NCI-H187 treated with DMSO at 0.1 percent for 48 hours (cell line): ENCODE results near the gene ADGRD2.

Source experiments
- DNase-seq: peaks from one replicate; lab custom pipeline; 2025; lab: John Stamatoyannopoulos, UW

ADGRD2 gene

GRCh38 chr9:124511891-124512805 lies 61.9 kb downstream of the ADGRD2 start:
- DNase-seq = no peak

GRCh38 chr9:124512806-124513204 lies 62.6 kb downstream of the ADGRD2 start:
- DNase-seq = no peak

DNA sequence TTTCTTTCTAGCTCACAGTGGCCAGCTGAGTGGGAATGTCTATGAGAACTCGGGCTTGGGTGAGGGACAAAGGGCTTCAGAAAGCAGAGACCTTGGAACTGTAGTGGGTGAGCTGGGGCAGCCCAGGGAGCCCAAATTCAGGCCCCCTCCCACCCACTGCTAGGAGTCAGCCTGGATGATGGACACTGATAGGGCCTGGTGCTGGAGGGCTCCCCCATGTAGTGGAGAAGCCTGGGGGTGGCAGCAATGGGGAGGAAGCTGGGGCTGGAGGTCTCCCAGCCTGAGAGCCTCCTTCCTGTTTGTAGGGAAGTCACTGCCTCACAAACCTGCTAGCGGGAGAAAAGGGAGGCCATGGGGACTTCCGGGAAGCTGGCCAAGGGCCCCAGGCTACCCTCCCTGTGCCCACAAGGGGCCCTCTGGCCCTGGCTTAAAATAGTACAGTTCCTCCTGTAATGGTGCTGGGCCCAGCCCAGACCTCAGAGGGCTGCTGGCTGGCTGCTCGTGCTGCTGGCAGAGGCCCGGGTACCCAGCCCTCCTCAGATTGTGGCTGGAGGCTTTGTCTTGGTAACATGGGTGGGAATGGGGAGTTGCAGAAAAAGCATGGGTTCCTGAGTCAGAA lies 63.2 kb downstream of the ADGRD2 start:
- no peak for DNase-seq

GRCh38 chr9:124514125-124514524 lies 63.9 kb downstream of the ADGRD2 start:
- no peak for DNase-seq

DNA sequence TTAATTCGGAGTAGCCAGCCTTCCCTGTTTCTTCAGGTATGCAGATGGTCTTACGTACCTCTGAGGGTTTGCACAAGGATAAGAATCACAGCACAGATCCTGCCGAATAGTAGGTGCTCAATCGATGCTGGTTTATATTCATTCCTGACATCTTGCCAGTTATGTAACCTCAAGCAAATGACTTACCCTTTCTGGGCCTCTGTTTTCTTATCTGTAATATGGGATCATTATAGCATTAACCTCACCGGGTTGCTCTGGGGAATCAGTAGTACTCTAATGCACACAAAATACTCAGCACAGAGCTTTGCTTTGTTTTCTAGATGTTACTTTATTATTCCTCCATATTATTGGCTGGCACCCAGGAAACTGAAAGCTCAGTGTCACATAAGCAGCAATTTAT lies 64.6 kb downstream of the ADGRD2 start:
- no peak for DNase-seq

- no peak for DNase-seq
These were observed 67.3 kb downstream of the ADGRD2 start for GRCh38 chr9:124517600-124517999.

GRCh38 chr9:124518116-124518515 lies 67.9 kb downstream of the ADGRD2 start:
- DNase-seq = no peak

DNA sequence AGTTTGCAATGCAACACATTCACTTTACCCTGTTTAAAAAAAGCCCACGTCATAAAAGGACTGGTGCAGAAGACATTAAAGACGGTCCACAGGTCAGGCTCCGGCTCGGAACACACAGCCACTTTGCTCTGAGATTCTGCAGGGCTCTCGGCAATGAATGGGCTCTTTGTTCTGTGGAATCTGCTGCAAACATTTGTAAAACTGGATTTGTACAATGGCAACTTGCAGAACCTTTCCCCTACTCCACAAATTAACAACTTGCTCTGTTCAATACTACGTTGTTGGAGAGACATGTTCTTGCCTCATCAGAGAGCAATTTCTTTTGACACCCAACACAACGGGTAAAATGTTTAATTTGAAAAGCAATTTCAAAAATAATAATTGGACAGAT lies 70.0 kb downstream of the ADGRD2 start:
- no peak for DNase-seq

DNA sequence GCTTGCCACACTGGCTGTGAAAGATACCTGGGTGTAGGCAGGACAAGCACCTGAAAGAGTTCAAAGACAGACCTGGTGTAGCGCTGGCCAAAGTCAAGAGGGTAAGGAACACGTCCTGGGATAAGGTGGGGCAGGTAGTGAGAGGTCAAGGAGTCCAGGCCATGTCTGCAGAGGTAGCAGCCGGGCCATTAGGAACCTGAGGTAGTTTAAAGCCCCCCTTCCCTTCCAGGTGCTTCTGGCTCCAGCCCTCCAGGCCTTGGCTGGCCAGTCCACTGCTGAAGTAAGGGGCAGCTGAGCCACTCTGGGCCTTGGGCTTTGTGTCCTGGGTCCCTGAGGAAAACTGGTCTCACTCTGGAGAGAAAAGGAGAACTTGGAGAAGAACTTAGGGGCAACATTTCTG lies 70.9 kb downstream of the ADGRD2 start:
- DNase-seq = no peak

DNA sequence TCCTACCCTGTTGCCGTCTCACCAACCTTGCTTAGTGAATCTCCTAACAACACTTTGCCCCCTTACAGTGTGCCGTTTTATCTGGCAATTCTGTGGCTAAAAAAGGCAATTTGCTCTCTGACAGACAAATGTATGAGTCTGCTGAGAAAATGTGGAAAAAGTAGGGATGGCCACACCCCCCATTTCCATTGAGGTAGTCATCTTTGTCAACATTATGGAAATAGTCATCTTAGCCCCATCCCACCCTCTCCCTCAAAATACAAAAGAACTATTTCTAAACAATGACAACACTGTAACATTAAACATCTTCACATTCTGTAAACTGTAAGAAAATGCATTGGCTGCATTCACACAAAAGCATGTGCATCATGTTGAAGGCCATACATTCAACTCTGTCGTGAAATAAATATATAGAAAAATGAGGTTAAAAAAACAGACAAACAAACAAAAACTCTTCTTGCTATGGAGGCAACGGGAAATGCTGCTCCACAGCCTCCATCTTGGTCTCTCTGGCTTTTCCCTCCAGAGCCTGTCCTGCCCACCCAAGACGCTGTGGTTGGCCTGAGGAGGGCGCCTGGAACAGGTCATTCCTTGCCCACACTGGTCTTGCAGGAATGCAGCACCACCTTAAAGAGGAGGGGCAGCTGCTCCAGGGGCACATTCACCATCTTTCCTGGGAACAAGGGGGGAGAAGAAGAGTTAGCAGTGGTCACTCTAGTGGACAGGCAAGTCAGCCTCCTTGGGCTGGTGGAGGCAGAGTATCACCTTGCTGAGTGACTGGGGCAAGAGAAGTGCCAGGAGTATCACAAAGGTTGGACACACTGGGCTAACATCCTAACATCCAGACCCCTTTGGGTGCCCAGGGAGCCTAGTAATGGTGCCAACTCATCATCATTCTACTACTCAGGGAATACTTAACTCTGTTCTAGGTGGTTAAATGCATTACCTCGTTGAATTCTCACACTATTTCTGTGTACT lies 72.2 kb downstream of the ADGRD2 start:
- no peak for DNase-seq

GRCh38 chr9:124526174-124526573 lies 75.9 kb downstream of the ADGRD2 start:
- DNase-seq = no peak

GRCh38 chr9:124527781-124528180 lies 77.5 kb downstream of the ADGRD2 start:
- no peak for DNase-seq
